ENCODE results near the gene TMEM50A. TPM values are rescaled to one million over a fixed set of nuclear protein-coding genes. Genes with fewer than 3 reads are reported as not detected.

TMEM50A gene
- total RNA-seq, 4 donors from 2014 or later: 28.4 to 47.9 (median 43.0) TPM

- Histone ChIP-seq H3K27me3 (no peaks in the 10 kb centered on the region), H3K36me3 (peaks cover 0 to 7% of the 10 kb centered on the region in 2 donors), H3K4me3 (no peak overlapping the region), H3K9me3 (no peaks in the 10 kb centered on the region), H3K4me1 (peaks cover 17 to 20% of the 10 kb centered on the region in 2 donors), H3K27ac (peak overlapping the region in 1 of 4 donors; percentile 17)
- ATAC-seq (peak in 1 of 2 donors; percentile 41), DNase-seq (peak in 1 of 2 donors; percentile 26)
- in situ Hi-C loops (cut with MboI; ENCODE audit: low sequenced_read_pairs in 4 of 4) (loop anchor here in 3 of 4 donors (5.0 to 10.0 kb wide), 3 partner anchors 89 to 107 kb away; partner anchors contain the start of gene RSRP1 (in 1 of the 3)), intact Hi-C loops (cut with DNase I; ENCODE audit: low total_unique reads) (loop anchor here (5.0 kb wide), 1 partner anchor 88 kb away; the partner anchor contains the start of gene MACO1)
- TF ChIP-seq POLR2A (IDR thresholded peaks at IDR 0.05): no peak
- no peak for TF ChIP-seq CTCF (IDR thresholded peaks at IDR 0.05 in 4 of 5, conservative IDR thresholded peaks at IDR 0.05 in 1 of 5)
Measured at GRCh38 chr1:25343872-25344271, 5.7 kb downstream of the TMEM50A start.

GRCh38 chr1:25347556-25347955 lies 9.4 kb downstream of the TMEM50A start:
- H3K4me1 ChIP-seq: no peaks in the 10 kb centered on the region
- no peak for TF ChIP-seq POLR2A (IDR thresholded peaks at IDR 0.05)
- no peak for TF ChIP-seq CTCF (IDR thresholded peaks at IDR 0.05 in 4 of 5, conservative IDR thresholded peaks at IDR 0.05 in 1 of 5)
- in situ Hi-C loops (cut with MboI; ENCODE audit: low sequenced_read_pairs in 4 of 4): loop anchor here in 2 of 4 donors (10.0 kb wide), 2 partner anchors 93 to 103 kb away; partner anchors contain the start of gene RSRP1 (in 1 of the 2)
- H3K36me3 ChIP-seq: peaks cover 0 to 9% of the 10 kb centered on the region in 2 donors
- no peak overlapping the region for H3K4me3 ChIP-seq
- intact Hi-C loops (cut with DNase I; ENCODE audit: low total_unique reads): no loop called here
- no peak for DNase-seq
- H3K27me3 ChIP-seq: no peaks in the 10 kb centered on the region
- no peak for ATAC-seq
- no peaks in the 10 kb centered on the region for H3K9me3 ChIP-seq
- no peak overlapping the region for H3K27ac ChIP-seq

GRCh38 chr1:25349606-25350005 lies 11.5 kb downstream of the TMEM50A start:
- TF ChIP-seq POLR2A (IDR thresholded peaks at IDR 0.05): no peak
- no peak for TF ChIP-seq CTCF (IDR thresholded peaks at IDR 0.05 in 4 of 5, conservative IDR thresholded peaks at IDR 0.05 in 1 of 5)
- Histone ChIP-seq H3K27ac (no peak overlapping the region), H3K27me3 (no peaks in the 10 kb centered on the region), H3K4me1 (no peaks in the 10 kb centered on the region), H3K36me3 (peaks cover 0 to 30% of the 10 kb centered on the region in 2 donors), H3K9me3 (no peaks in the 10 kb centered on the region), H3K4me3 (no peak overlapping the region)
- intact Hi-C loops (cut with DNase I; ENCODE audit: low total_unique reads): no loop called here
- in situ Hi-C loops (cut with MboI; ENCODE audit: low sequenced_read_pairs in 4 of 4): loop anchor here in 2 of 4 donors (10.0 kb wide), 2 partner anchors 95 to 105 kb away; partner anchors contain the start of gene RSRP1 (in 1 of the 2)
- no peak for ATAC-seq
- no peak for DNase-seq

GRCh38 chr1:25355841-25356395 lies 17.8 kb downstream of the TMEM50A start:
- no peaks in the 10 kb centered on the region for H3K27me3 ChIP-seq
- intact Hi-C loops (cut with DNase I; ENCODE audit: low total_unique reads) (no loop called here), in situ Hi-C loops (cut with MboI; ENCODE audit: low sequenced_read_pairs in 4 of 4) (no loop called here)
- no peak overlapping the region for H3K27ac ChIP-seq
- no peaks in the 10 kb centered on the region for H3K9me3 ChIP-seq
- TF ChIP-seq POLR2A (IDR thresholded peaks at IDR 0.05): no peak
- TF ChIP-seq CTCF (IDR thresholded peaks at IDR 0.05 in 4 of 5, conservative IDR thresholded peaks at IDR 0.05 in 1 of 5): no peak
- H3K36me3 ChIP-seq: peaks cover 0 to 60% of the 10 kb centered on the region in 2 donors
- DNase-seq (no peak), ATAC-seq (no peak)
- H3K4me1 ChIP-seq: peaks cover 0 to 4% of the 10 kb centered on the region in 2 donors
- H3K4me3 ChIP-seq: no peak overlapping the region

Measured in gastrocnemius medialis (tissue), 4 donors.